Liver (tissue), 9 donors: ENCODE results near the gene MTRF1. TPM values are rescaled to one million over a fixed set of nuclear protein-coding genes. Genes with fewer than 3 reads are reported as not detected.

Experiments
- DNase-seq: peaks from one replicate; pipeline ENCODE4 v3.0.0-alpha.2; 2017; ENCODE audit warnings: low spot score
- H3K27ac ChIP-seq, 2 donors: one replicate each; pipeline ENCODE4 v1.7.0; 2013; ENCODE audit warnings: inconsistent platforms in 2 of 2, low read length in 2 of 2, control low read depth in 1 of 2, low read depth in 1 of 2, mild to moderate bottlenecking in 1 of 2
- H3K27me3 ChIP-seq, 4 donors: one replicate each; pipeline versions ENCODE4 v1.6.1 to v1.7.0; 2013; ENCODE audit warnings: low read length in 3 of 4, inconsistent platforms in 1 of 4, mild to moderate bottlenecking in 1 of 4, moderate library complexity in 1 of 4; ENCODE audit not compliant: control insufficient read depth in 4 of 4, insufficient read depth in 4 of 4
- H3K36me3 ChIP-seq, 4 donors: one replicate each; pipeline versions ENCODE4 v1.6.1 to v1.7.0; 2013; ENCODE audit warnings: low read length in 3 of 4, mild to moderate bottlenecking in 3 of 4, low read depth in 1 of 4, moderate library complexity in 1 of 4; ENCODE audit not compliant: control insufficient read depth in 4 of 4, insufficient read depth in 3 of 4
- H3K4me1 ChIP-seq, 4 donors: one replicate each; pipeline versions ENCODE4 v1.6.1 to v1.7.0; 2013; ENCODE audit warnings: low read length in 3 of 4, mild to moderate bottlenecking in 3 of 4, moderate library complexity in 1 of 4; ENCODE audit not compliant: control insufficient read depth in 4 of 4, insufficient read depth in 4 of 4
- H3K4me3 ChIP-seq, 3 donors: one replicate each; pipeline versions ENCODE4 v1.6.1 to v1.7.0; 2013; ENCODE audit warnings: low read length in 3 of 3, control low read depth in 1 of 3, low read depth in 1 of 3, mild to moderate bottlenecking in 1 of 3
- H3K9ac ChIP-seq, 2 donors: one replicate each; pipeline ENCODE4 v1.7.0; 2013; ENCODE audit warnings: low read length in 2 of 2, mild to moderate bottlenecking in 2 of 2, moderate library complexity in 2 of 2, control low read depth in 1 of 2, low read depth in 1 of 2
- H3K9me3 ChIP-seq, 4 donors: one replicate each; pipeline versions ENCODE4 v1.6.1 to v1.7.0; 2013; ENCODE audit warnings: low read length in 3 of 4; ENCODE audit not compliant: control insufficient read depth in 4 of 4
- ATF3 ChIP-seq: IDR thresholded peaks from 2 replicates; pipeline ENCODE4 v1.6.1; 2016; ENCODE audit warnings: antibody characterized with exemption
- CTCF ChIP-seq: fragments of 150-350 bp; IDR thresholded peaks from 2 replicates; pipeline ENCODE4 v1.5.1; 2017; ENCODE audit warnings: improper control_type of control experiment, low read depth, low read length; ENCODE audit not compliant: missing input control
- EGR1 ChIP-seq, 2 donors: IDR thresholded peaks; 2 replicates each; pipeline ENCODE4 v1.6.1; 2016 to 2018; ENCODE audit warnings: antibody characterized with exemption in 2 of 2, low read depth in 2 of 2
- FOXA1 ChIP-seq: IDR thresholded peaks from 2 replicates; pipeline ENCODE4 v1.6.1; 2016; ENCODE audit warnings: antibody characterized with exemption
- FOXA2 ChIP-seq: IDR thresholded peaks from 2 replicates; pipeline ENCODE4 v1.6.1; 2016; ENCODE audit warnings: antibody characterized with exemption
- GABPA ChIP-seq, 2 donors: IDR thresholded peaks in 1 of 2; conservative IDR thresholded peaks in 1 of 2; 2 replicates each; pipeline ENCODE4 v1.6.1; 2016; ENCODE audit warnings: antibody characterized with exemption in 2 of 2, mild to moderate bottlenecking in 1 of 2, moderate library complexity in 1 of 2
- HNF4G ChIP-seq: IDR thresholded peaks from 2 replicates; pipeline ENCODE4 v1.6.1; 2016; ENCODE audit warnings: antibody characterized with exemption
- JUND ChIP-seq, 2 donors: IDR thresholded peaks; 2 replicates each; pipeline ENCODE4 v1.6.1; 2016; ENCODE audit warnings: antibody characterized with exemption in 2 of 2
- MAX ChIP-seq: IDR thresholded peaks from 2 replicates; pipeline ENCODE4 v1.6.1; 2016; ENCODE audit warnings: antibody characterized with exemption
- NR2F2 ChIP-seq: IDR thresholded peaks from 2 replicates; pipeline ENCODE4 v1.6.1; 2016; ENCODE audit warnings: antibody characterized with exemption
- RAD21 ChIP-seq, 2 donors: IDR thresholded peaks; 2 replicates each; pipeline ENCODE4 v1.6.1; 2016; ENCODE audit warnings: antibody characterized with exemption in 2 of 2, mild to moderate bottlenecking in 2 of 2
- REST ChIP-seq: IDR thresholded peaks from 2 replicates; pipeline ENCODE4 v1.6.1; 2016; ENCODE audit warnings: antibody characterized with exemption, mild to moderate bottlenecking
- RXRA ChIP-seq, 2 donors: IDR thresholded peaks; 2 replicates each; pipeline ENCODE4 v1.6.1; 2017 to 2018; ENCODE audit warnings: antibody characterized with exemption in 2 of 2, mild to moderate bottlenecking in 1 of 2
- SP1 ChIP-seq: IDR thresholded peaks from 2 replicates; pipeline ENCODE4 v1.6.1; 2018; ENCODE audit warnings: antibody characterized with exemption, mild to moderate bottlenecking
- TAF1 ChIP-seq: conservative IDR thresholded peaks from 2 replicates; pipeline ENCODE4 v1.6.1; 2016; ENCODE audit warnings: antibody characterized with exemption, mild to moderate bottlenecking
- YY1 ChIP-seq: IDR thresholded peaks from 2 replicates; pipeline ENCODE4 v1.6.1; 2016; ENCODE audit warnings: antibody characterized with exemption, mild to moderate bottlenecking
- ZBTB33 ChIP-seq: IDR thresholded peaks from 2 replicates; pipeline ENCODE4 v1.6.1; 2016; ENCODE audit warnings: antibody characterized with exemption
- polyA plus RNA-seq, 2 donors: library from polyadenylated mRNA; stranded (reverse) in 1 of 2; unstranded in 1 of 2; fragments of 200-250 nt in 1 of 2; fragments of >200 nt in 1 of 2; fragmentation: Nextera tagmentation in 1 of 2; extraction: Ambion mirVana in 1 of 2; gene quantifications; one replicate each; pipeline versions ENCODE4 v1.2.1 to v1.2.3, GENCODE V29; 2013 to 2015
- total RNA-seq, 2 donors: library from RNA; depleted of rRNA; stranded (reverse); fragments of >200 nt; gene quantifications; one replicate each; pipeline ENCODE4 v1.2.3, GENCODE V29; 2014
- donor health status: healthy.
- donor health status: healthy.
- donor health status: healthy.
- donor health status: healthy.
- donor health status: healthy.

MTRF1 gene
- total and polyA plus RNA-seq, 4 donors, result 4.9 to 11.0 (median 9.9) TPM

GRCh38 chr13:41196620-41197019, 66.8 kb downstream of the MTRF1 start (continued):
- TF ChIP-seq YY1 (no peak), JUND (IDR thresholded peaks at IDR 0.05) (no peak)

GRCh38 chr13:41196011-41196410, 67.4 kb downstream of the MTRF1 start:
- H3K4me3 ChIP-seq, result no peak overlapping the region
- peaks cover 5 to 30% (median 18%) of the 10 kb centered on the region in 4 donors for H3K4me1 ChIP-seq
- no peak for DNase-seq
- no peak for TF ChIP-seq MAX
- TF ChIP-seq CTCF, result no peak
- no peak for TF ChIP-seq SP1
- no peak for TF ChIP-seq NR2F2
- no peak for TF ChIP-seq ATF3
- no peak for TF ChIP-seq FOXA1
- no peak for TF ChIP-seq GABPA (IDR thresholded peaks at IDR 0.05 in 1 of 2, conservative IDR thresholded peaks at IDR 0.05 in 1 of 2)
- no peak for TF ChIP-seq HNF4G
- TF ChIP-seq JUND (IDR thresholded peaks at IDR 0.05), result no peak
- no peak for TF ChIP-seq FOXA2
- no peak for TF ChIP-seq ZBTB33
- no peak for TF ChIP-seq TAF1
- TF ChIP-seq RAD21 (IDR thresholded peaks at IDR 0.05), result no peak
- no peak for TF ChIP-seq REST
- TF ChIP-seq YY1, result no peak
- no peak for TF ChIP-seq RXRA (IDR thresholded peaks at IDR 0.05)
- TF ChIP-seq EGR1 (IDR thresholded peaks at IDR 0.05; ENCODE audit: low read depth in 2 of 2), result no peak
- H3K36me3 ChIP-seq, result peaks cover 0 to 2% (median 0%) of the 10 kb centered on the region in 4 donors
- H3K9me3 ChIP-seq, result no peaks in the 10 kb centered on the region
- H3K9ac ChIP-seq, result no peak overlapping the region
- no peaks in the 10 kb centered on the region for H3K27me3 ChIP-seq
- H3K27ac ChIP-seq, result no peak overlapping the region
